Body of pancreas (tissue), 4 donors: ENCODE measurements around the gene PAK4.

ENCODE experiments used
- POLR2A ChIP-seq, 3 donors: fragments of 450-650 bp; IDR thresholded peaks; one replicate each; pipeline ENCODE4 v1.6.1; 2016; ENCODE audit warnings: antibody characterized with exemption in 3 of 3, mild to moderate bottlenecking in 2 of 3
- TF ChIP-seq, protein P1 (sequence below), 7 experiments: fragments of 450-650 bp in 4 of 7; fragments of 200-600 bp in 3 of 7; sonication (generic) in 3 of 7; IDR thresholded peaks; one replicate each; pipeline ENCODE4 v1.5.1; 2016 to 2019; ENCODE audit warnings: antibody characterized with exemption in 7 of 7

DNA sequence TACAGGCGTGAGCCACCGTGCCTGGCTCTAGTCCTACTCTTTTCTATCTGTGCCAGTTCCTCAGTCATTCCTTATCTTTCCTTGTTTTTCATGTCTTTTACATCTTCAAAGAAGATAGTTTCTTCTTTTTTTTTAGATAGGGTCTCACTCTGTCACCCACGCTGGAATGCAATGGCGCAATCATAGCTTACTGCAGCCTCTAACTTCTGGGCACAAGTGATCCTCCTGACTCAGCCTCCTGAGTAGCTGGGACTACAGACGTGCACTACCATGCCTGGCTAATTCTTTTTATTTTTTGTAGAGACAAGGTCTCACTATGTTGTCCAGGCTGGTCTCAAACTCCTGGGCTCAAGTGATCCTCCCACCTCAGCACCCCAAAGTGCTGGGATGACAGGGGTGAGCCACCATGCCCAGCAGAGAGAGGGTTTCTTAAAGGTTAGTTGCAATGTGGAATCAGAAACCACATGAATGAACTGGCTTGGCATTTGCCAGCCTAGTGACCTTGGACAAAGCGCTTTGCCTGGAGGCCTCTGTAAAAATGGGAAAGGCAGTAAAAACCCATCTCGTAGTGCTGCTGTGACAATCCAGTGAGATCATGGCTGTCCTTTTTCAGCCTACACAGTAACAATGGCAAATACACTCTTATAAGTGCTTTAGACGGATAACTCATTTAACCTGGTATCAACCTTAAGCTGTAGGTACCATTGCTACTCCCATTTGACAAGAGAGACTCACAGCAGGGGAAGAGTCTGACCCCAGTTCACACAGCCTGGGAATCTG is 37.5 kb upstream of the PAK4 start:
- TF ChIP-seq, protein P1, sequence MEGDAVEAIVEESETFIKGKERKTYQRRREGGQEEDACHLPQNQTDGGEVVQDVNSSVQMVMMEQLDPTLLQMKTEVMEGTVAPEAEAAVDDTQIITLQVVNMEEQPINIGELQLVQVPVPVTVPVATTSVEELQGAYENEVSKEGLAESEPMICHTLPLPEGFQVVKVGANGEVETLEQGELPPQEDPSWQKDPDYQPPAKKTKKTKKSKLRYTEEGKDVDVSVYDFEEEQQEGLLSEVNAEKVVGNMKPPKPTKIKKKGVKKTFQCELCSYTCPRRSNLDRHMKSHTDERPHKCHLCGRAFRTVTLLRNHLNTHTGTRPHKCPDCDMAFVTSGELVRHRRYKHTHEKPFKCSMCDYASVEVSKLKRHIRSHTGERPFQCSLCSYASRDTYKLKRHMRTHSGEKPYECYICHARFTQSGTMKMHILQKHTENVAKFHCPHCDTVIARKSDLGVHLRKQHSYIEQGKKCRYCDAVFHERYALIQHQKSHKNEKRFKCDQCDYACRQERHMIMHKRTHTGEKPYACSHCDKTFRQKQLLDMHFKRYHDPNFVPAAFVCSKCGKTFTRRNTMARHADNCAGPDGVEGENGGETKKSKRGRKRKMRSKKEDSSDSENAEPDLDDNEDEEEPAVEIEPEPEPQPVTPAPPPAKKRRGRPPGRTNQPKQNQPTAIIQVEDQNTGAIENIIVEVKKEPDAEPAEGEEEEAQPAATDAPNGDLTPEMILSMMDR (IDR thresholded peaks at IDR 0.05), result no peak
- TF ChIP-seq POLR2A (IDR thresholded peaks at IDR 0.05), result no peak
